Measurements from ENCODE around the gene COX6B2. TPM values are rescaled to one million over a fixed set of nuclear protein-coding genes. Genes with fewer than 3 reads are reported as not detected.

COX6B2 gene
- total and polyA plus RNA-seq, 2 of the 8 experiments (the other 6 are each of a cell fraction or from before 2014, with no cell fraction given) = 4.9 to 6.4 TPM

DNA sequence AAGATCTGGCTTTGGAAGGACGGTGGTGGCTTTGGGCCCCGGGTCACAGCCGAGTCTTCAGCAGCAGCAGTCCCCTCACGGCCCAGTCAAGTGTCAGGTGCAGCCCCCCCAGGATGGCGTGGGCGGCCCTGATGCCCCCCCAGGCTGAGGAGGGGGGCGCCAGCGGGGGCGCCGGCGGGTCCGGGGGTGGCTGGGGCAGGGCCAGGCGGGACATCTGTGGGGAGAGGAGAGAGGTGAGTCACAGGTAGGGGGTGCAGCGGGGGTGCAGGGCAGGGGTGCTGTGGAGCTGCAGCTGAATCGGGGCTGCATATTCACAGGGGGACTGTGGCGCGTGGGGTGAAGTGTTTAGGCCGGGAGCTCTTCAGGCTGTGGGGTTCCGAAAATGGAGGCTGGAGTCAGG lies 11.4 kb upstream of the COX6B2 start:
- Histone ChIP-seq H3K9me3 (ENCODE audit: insufficient read depth in 2 of 2, low read depth in 1 of 2, low read length in 1 of 2) (no peaks in the 10 kb centered on the region), H2BK5ac (ENCODE audit: low read depth, low read length) (no peak overlapping the region), H2AFZ (ENCODE audit: low read length) (no peak overlapping the region), H3K36me3 (ENCODE audit: control insufficient read depth in 2 of 4, insufficient read depth in 4 of 4, low read length in 3 of 4) (no peaks in the 10 kb centered on the region), H4K91ac (replicated peaks; ENCODE audit: insufficient read length, low read length) (no peak overlapping the region), H4K8ac (ENCODE audit: extremely low read depth, insufficient read depth, low read length) (peak overlapping the region; percentile 41), H4K5ac (ENCODE audit: insufficient read length, low read depth, low read length) (no peak overlapping the region), H3K27ac (ENCODE audit: low read depth, low read length) (no peak overlapping the region), H2AK5ac (ENCODE audit: low read depth, low read length) (no peak overlapping the region), H3K23ac (ENCODE audit: insufficient read length) (no peak overlapping the region), H3K4me2 (ENCODE audit: insufficient read depth in 1 of 2, low read depth in 2 of 2, low read length in 2 of 2) (no peak overlapping the region), H2BK20ac (ENCODE audit: low read length) (no peak overlapping the region), H3K4me1 (replicated peaks in 1 of 4; ENCODE audit: control insufficient read depth in 3 of 4, insufficient read depth in 4 of 4, low read length in 3 of 4) (peaks cover 0 to 23% (median 17%) of the 10 kb centered on the region in 4 experiments; a peak in 6 of 7 replicates), H2BK120ac (replicated peaks; ENCODE audit: low read depth, low read length) (no peak overlapping the region), H3K79me2 (ENCODE audit: control insufficient read depth in 1 of 2, insufficient read depth in 2 of 2, low read length in 2 of 2) (no peaks in the 10 kb centered on the region), H2BK15ac (ENCODE audit: low read length) (no peak overlapping the region), H3K23me2 (ENCODE audit: low read depth, low read length) (peaks cover 9% of the 10 kb centered on the region; the same call in 1 of the 2 replicates), H3K9ac (replicated peaks in 1 of 4; ENCODE audit: extremely low read depth in 1 of 4, low read depth in 3 of 4, low read length in 3 of 4) (no peak overlapping the region), H3K4ac (replicated peaks; ENCODE audit: insufficient read length, low read depth, low read length) (no peak overlapping the region), H3K18ac (ENCODE audit: extremely low read depth, low read length) (no peak overlapping the region), H3K4me3 (ENCODE audit: extremely low read depth in 1 of 4, insufficient read depth in 2 of 4, low read depth in 3 of 4, low read length in 4 of 4) (no peak overlapping the region), H3K79me1 (ENCODE audit: low read depth, low read length) (no peaks in the 10 kb centered on the region), H2BK12ac (ENCODE audit: low read depth, low read length) (no peak overlapping the region), H3K56ac (replicated peaks; ENCODE audit: insufficient read length, low read depth, low read length) (no peak overlapping the region), H3K14ac (ENCODE audit: insufficient read length) (no peak overlapping the region), H4K20me1 (replicated peaks in 1 of 2; ENCODE audit: control insufficient read depth in 1 of 2, insufficient read depth in 2 of 2, low read length in 2 of 2) (no peaks in the 10 kb centered on the region), H3K27me3 (replicated peaks in 1 of 4; ENCODE audit: control insufficient read depth in 3 of 4, extremely low read depth in 1 of 4, insufficient read depth in 3 of 4, low read length in 3 of 4) (peaks cover 4 to 28% (median 25%) of the 10 kb centered on the region in 4 experiments)
- CTCF ChIA-PET (ENCODE audit: partially characterized antibody) = interaction anchor here (0.5 to 1.6 kb wide), 7 partner anchors 10 to 187 kb away, joined by 3 to 9 read pairs (median 4); no protein-coding TSS in a partner anchor
- no peak for DNase-seq (ENCODE audit: low read depth in 1 of 2, low spot score in 2 of 2)
- POLR2A ChIA-PET (ENCODE audit: partially characterized antibody) = interaction anchor here (0.6 to 1.6 kb wide), 9 partner anchors 9 to 86 kb away, joined by 3 to 9 read pairs (median 3); partner anchors contain the start of genes HSPBP1, TMEM190, TMEM238 and UBE2S
- FAIRE-seq = no peak
- 86% methylated on average over 12 of the region's 19 CpGs; no CpG with 5 or more reads in 1 of the 2 experiments for WGBS, 2 experiments (ENCODE audit: extremely low coverage in 1 of 2, insufficient coverage in 1 of 2, insufficient read length in 1 of 2, insufficient replicate concordance in 2 of 2, low coverage in 1 of 2, low lambda C conversion rate in 2 of 2, missing lambda C conversion rate in 1 of 2)
- TF ChIP-seq SP2 (IDR thresholded peaks at IDR 0.05; ENCODE audit: low read length) (no peak), SUZ12 (IDR thresholded peaks at IDR 0.05; ENCODE audit: low read length) (no peak), KDM1A (IDR thresholded peaks at IDR 0.05; ENCODE audit: borderline replicate concordance, low read length) (no peak)

Measured in H1 (cell line).